ENCODE measurements around the gene RTKN. TPM values are rescaled to one million over a fixed set of nuclear protein-coding genes. Genes with fewer than 3 reads are reported as not detected.

RTKN gene
- total and polyA plus RNA-seq, 2 of the 13 experiments (the other 11 are each of a cell fraction or from before 2014, with no cell fraction given), result 159 to 166 TPM

DNA sequence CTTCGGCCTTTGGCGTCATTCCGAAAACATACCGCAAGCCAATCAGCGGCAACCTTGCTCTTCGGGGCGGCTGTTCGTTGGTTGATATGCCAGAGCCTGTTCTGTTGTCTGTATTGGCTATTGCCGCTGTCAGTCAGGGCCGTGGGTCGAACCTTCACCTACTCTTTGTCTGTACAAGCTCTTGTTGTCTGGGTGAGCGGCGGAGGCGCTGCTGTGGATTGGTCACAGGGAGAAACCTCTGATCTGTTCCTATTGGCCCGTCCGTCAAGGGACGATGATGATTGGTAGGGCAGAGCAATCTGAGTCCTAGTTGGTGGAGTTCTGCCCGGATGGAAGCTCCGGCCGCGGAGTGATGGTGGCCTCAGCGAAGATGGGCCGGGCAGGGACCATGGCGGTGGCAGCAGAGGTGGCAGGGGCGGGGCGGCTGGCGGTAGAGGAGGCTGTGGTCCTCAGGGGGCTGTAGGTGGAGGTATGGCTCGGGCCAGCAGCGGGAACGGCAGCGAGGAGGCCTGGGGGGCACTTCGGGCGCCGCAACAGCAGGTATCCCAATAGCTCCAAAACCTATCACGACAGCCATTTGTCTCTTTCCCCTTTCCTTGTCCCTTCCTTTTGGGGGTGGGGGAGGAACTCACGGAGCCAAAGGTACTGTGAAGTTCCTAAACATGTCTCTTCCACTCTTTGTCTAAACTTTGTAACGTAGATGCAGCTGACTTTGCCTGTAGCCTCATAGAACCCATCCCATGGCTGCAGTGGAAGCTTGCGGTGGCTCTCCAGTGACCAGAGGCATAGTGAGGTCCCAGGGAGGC, 16.6 kb upstream of the RTKN start, which contains the start of gene WBP1 (continued):
- no peak for TF ChIP-seq KLF12 (CRISPR knock-in tag; IDR thresholded peaks at IDR 0.05; ENCODE audit: borderline replicate concordance)
- no peak for TF ChIP-seq PAWR (CRISPR knock-in tag; IDR thresholded peaks at IDR 0.05; ENCODE audit: borderline replicate concordance)
- TF ChIP-seq BRD4 (CRISPR knock-in tag; IDR thresholded peaks at IDR 0.05), result no peak
- TF ChIP-seq NFIB (CRISPR knock-in tag; IDR thresholded peaks at IDR 0.05; ENCODE audit: borderline replicate concordance), result no peak
- TF ChIP-seq ZNF501 (CRISPR knock-in tag; IDR thresholded peaks at IDR 0.05), result peak; percentile 79
- TF ChIP-seq ZNF670 (CRISPR knock-in tag; IDR thresholded peaks at IDR 0.05; ENCODE audit: borderline replicate concordance), result no peak
- 0 out of 2 replicates have a peak, but pooled peaks have one; percentile 2 for TF ChIP-seq GATAD2A (CRISPR knock-in tag; IDR thresholded peaks at IDR 0.05)
- TF ChIP-seq ZNF468 (CRISPR knock-in tag; IDR thresholded peaks at IDR 0.05), result no peak
- no peak for TF ChIP-seq GABPA (IDR thresholded peaks at IDR 0.05; ENCODE audit: low read depth, low read length)
- peak; percentile 76; the same call in 1 of the 2 replicates for TF ChIP-seq GABPA (CRISPR knock-in tag; IDR thresholded peaks at IDR 0.05; ENCODE audit: low read depth)
- TF ChIP-seq, protein P1, sequence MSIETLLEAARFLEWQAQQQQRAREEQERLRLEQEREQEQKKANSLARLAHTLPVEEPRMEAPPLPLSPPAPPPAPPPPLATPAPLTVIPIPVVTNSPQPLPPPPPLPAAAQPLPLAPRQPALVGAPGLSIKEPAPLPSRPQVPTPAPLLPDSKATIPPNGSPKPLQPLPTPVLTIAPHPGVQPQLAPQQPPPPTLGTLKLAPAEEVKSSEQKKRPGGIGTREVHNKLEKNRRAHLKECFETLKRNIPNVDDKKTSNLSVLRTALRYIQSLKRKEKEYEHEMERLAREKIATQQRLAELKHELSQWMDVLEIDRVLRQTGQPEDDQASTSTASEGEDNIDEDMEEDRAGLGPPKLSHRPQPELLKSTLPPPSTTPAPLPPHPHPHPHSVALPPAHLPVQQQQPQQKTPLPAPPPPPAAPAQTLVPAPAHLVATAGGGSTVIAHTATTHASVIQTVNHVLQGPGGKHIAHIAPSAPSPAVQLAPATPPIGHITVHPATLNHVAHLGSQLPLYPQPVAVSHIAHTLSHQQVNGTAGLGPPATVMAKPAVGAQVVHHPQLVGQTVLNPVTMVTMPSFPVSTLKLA (IDR thresholded peaks at IDR 0.05), result peak; percentile 64
- TF ChIP-seq ZNF260 (CRISPR knock-in tag; IDR thresholded peaks at IDR 0.05; ENCODE audit: borderline replicate concordance, low read depth), result no peak
- TF ChIP-seq SOX13 (IDR thresholded peaks at IDR 0.05), result no peak
- TF ChIP-seq SOX13 (CRISPR knock-in tag; conservative IDR thresholded peaks at IDR 0.05 in 1 of 2, IDR thresholded peaks at IDR 0.05 in 1 of 2), result no peak; a peak in 1 of 4 replicates
- no peak for TF ChIP-seq RAD51 (IDR thresholded peaks at IDR 0.05; ENCODE audit: borderline replicate concordance)
- TF ChIP-seq, protein P2, sequence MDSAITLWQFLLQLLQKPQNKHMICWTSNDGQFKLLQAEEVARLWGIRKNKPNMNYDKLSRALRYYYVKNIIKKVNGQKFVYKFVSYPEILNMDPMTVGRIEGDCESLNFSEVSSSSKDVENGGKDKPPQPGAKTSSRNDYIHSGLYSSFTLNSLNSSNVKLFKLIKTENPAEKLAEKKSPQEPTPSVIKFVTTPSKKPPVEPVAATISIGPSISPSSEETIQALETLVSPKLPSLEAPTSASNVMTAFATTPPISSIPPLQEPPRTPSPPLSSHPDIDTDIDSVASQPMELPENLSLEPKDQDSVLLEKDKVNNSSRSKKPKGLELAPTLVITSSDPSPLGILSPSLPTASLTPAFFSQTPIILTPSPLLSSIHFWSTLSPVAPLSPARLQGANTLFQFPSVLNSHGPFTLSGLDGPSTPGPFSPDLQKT (CRISPR knock-in tag; IDR thresholded peaks at IDR 0.05; ENCODE audit: borderline replicate concordance), result no peak
- no peak for TF ChIP-seq ZSCAN12 (CRISPR knock-in tag; IDR thresholded peaks at IDR 0.05)
- peak; percentile 88; the same call in 1 of the 2 replicates for TF ChIP-seq RFXANK (CRISPR knock-in tag; IDR thresholded peaks at IDR 0.05)
- TF ChIP-seq ZNF768 (CRISPR knock-in tag; IDR thresholded peaks at IDR 0.05), result peak; percentile 22; the same call in 1 of the 2 replicates
- TF ChIP-seq ZNF772 (CRISPR knock-in tag; IDR thresholded peaks at IDR 0.05), result no peak; the same call in 1 of the 2 replicates
- TF ChIP-seq, protein P3, sequence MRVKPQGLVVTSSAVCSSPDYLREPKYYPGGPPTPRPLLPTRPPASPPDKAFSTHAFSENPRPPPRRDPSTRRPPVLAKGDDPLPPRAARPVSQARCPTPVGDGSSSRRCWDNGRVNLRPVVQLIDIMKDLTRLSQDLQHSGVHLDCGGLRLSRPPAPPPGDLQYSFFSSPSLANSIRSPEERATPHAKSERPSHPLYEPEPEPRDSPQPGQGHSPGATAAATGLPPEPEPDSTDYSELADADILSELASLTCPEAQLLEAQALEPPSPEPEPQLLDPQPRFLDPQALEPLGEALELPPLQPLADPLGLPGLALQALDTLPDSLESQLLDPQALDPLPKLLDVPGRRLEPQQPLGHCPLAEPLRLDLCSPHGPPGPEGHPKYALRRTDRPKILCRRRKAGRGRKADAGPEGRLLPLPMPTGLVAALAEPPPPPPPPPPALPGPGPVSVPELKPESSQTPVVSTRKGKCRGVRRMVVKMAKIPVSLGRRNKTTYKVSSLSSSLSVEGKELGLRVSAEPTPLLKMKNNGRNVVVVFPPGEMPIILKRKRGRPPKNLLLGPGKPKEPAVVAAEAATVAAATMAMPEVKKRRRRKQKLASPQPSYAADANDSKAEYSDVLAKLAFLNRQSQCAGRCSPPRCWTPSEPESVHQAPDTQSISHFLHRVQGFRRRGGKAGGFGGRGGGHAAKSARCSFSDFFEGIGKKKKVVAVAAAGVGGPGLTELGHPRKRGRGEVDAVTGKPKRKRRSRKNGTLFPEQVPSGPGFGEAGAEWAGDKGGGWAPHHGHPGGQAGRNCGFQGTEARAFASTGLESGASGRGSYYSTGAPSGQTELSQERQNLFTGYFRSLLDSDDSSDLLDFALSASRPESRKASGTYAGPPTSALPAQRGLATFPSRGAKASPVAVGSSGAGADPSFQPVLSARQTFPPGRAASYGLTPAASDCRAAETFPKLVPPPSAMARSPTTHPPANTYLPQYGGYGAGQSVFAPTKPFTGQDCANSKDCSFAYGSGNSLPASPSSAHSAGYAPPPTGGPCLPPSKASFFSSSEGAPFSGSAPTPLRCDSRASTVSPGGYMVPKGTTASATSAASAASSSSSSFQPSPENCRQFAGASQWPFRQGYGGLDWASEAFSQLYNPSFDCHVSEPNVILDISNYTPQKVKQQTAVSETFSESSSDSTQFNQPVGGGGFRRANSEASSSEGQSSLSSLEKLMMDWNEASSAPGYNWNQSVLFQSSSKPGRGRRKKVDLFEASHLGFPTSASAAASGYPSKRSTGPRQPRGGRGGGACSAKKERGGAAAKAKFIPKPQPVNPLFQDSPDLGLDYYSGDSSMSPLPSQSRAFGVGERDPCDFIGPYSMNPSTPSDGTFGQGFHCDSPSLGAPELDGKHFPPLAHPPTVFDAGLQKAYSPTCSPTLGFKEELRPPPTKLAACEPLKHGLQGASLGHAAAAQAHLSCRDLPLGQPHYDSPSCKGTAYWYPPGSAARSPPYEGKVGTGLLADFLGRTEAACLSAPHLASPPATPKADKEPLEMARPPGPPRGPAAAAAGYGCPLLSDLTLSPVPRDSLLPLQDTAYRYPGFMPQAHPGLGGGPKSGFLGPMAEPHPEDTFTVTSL (CRISPR knock-in tag; IDR thresholded peaks at IDR 0.05; ENCODE audit: borderline replicate concordance), result no peak
- TF ChIP-seq FOXA3 (CRISPR knock-in tag; IDR thresholded peaks at IDR 0.05), result no peak; the same call in 1 of the 2 replicates
